GM12878 (cell line): Measurements from ENCODE around the gene PPP1R15A. TPM values are rescaled to one million over a fixed set of nuclear protein-coding genes. Genes with fewer than 3 reads are reported as not detected.

ENCODE experiments used
- ATAC-seq: fragments of 200-7000 bp; cut with Tn5 transposase; 3 replicates; pipeline ENCODE4 v1.9.1; 2020; ENCODE audit warnings: mild to moderate bottlenecking, moderate library complexity
- BruUV-seq: library from RNA; stranded (reverse); fragments of 400-500 nt; replicated peaks from 2 replicates; lab custom pipeline; 2021; lab: Mats Ljungman, UMichigan
- CTCF ChIA-PET: fragments of 300-600 bp; sonication (Branson Sonifier 250); formaldehyde crosslinking; extraction: SDS; loops from one replicate; lab custom pipeline; 2021; ENCODE audit warnings: inconsistent platforms; lab: Yijun Ruan, JAX
- POLR2A ChIA-PET: fragments of 350-600 bp; formaldehyde crosslinking; extraction: SDS; loops from one replicate; lab custom pipeline; 2021; ENCODE audit warnings: inconsistent platforms; lab: Charles Lee
- RAD21 ChIA-PET: fragments of 300-600 bp; sonication (Branson Sonifier 250); formaldehyde crosslinking; loops from one replicate; lab custom pipeline; 2023; ENCODE audit warnings: antibody characterized with exemption; ENCODE audit not compliant: unreplicated experiment; lab: Charles Lee
- SMC1A ChIA-PET: fragments of 300-600 bp; sonication (Branson Sonifier 250); formaldehyde crosslinking; loops from one replicate; lab custom pipeline; 2023; ENCODE audit not compliant: unreplicated experiment, uncharacterized antibody; lab: Charles Lee
- DNase-seq: peaks from one replicate; pipeline ENCODE4 v3.0.0-alpha.2; 2011; ENCODE audit warnings: low read depth, low spot score
- FAIRE-seq: peaks from 3 replicates; lab custom pipeline; 2011; peaks lifted over from hg19 to GRCh38; lab: Jason Lieb, UNC
- H2AFZ ChIP-seq: 2 replicates; pipeline ENCODE4 v1.6.0; 2011; ENCODE audit warnings: low read depth, low read length, control low read depth; ENCODE audit not compliant: control insufficient read depth
- H3K27ac ChIP-seq: 2 replicates; pipeline ENCODE4 v1.5.1; 2011; ENCODE audit warnings: control low read depth; ENCODE audit not compliant: control insufficient read depth, insufficient read depth
- H3K27me3 ChIP-seq, 2 experiments: replicated peaks in 1 of 2; 2 replicates each; pipeline versions ENCODE4 v1.6.0 to v1.6.1; 2011; ENCODE audit warnings: low read length in 1 of 2; ENCODE audit not compliant: control insufficient read depth in 2 of 2, insufficient read depth in 2 of 2
- H3K36me3 ChIP-seq, 2 experiments: 2 replicates each; pipeline ENCODE4 v1.5.1; 2011; ENCODE audit warnings: low read length in 1 of 2; ENCODE audit not compliant: control insufficient read depth in 2 of 2, insufficient read depth in 2 of 2
- H3K4me1 ChIP-seq: 2 replicates; pipeline ENCODE4 v1.6.1; 2011; ENCODE audit warnings: mild to moderate bottlenecking, low read length, moderate library complexity, mixed read lengths; ENCODE audit not compliant: control insufficient read depth, insufficient read depth
- H3K4me2 ChIP-seq: 2 replicates; pipeline ENCODE4 v1.6.0; 2011; ENCODE audit warnings: control low read depth; ENCODE audit not compliant: control insufficient read depth, insufficient read depth
- H3K4me3 ChIP-seq: fragments of 200-600 bp; sonication (generic); 2 replicates; pipeline ENCODE4 v1.5.1; 2016
- H3K79me2 ChIP-seq: 2 replicates; pipeline ENCODE4 v1.6.0; 2011; ENCODE audit warnings: low read length; ENCODE audit not compliant: control insufficient read depth, insufficient read depth
- H3K9ac ChIP-seq: 2 replicates; pipeline ENCODE4 v1.8.0; 2011; ENCODE audit warnings: low read length, control low read depth, mixed read lengths; ENCODE audit not compliant: control insufficient read depth, insufficient read depth
- H3K9me3 ChIP-seq: replicated peaks from 3 replicates; pipeline ENCODE4 v1.5.1; 2011; ENCODE audit warnings: mild to moderate bottlenecking, low read length; ENCODE audit not compliant: control insufficient read depth, insufficient read depth
- H4K20me1 ChIP-seq: 2 replicates; pipeline ENCODE4 v1.6.0; 2011; ENCODE audit not compliant: control insufficient read depth, insufficient read depth
- ATF7 ChIP-seq: fragments of 450-650 bp; IDR thresholded peaks from 2 replicates; pipeline ENCODE4 v1.6.1; 2016; ENCODE audit warnings: low read depth, mild to moderate bottlenecking
- BCL3 ChIP-seq: IDR thresholded peaks from 2 replicates; pipeline ENCODE4 v1.6.1; 2011; ENCODE audit warnings: borderline replicate concordance, low read depth, mild to moderate bottlenecking, moderate library complexity, low read length; ENCODE audit not compliant: insufficient read depth, poor library complexity, severe bottlenecking
- BCLAF1 ChIP-seq: fragments of 450-650 bp; IDR thresholded peaks from 2 replicates; pipeline ENCODE4 v1.6.1; 2017; ENCODE audit warnings: antibody characterized with exemption, mild to moderate bottlenecking, moderate library complexity
- CHD1 ChIP-seq: IDR thresholded peaks from 2 replicates; pipeline ENCODE4 v1.6.1; 2012; ENCODE audit warnings: low read depth, low read length, improper control_type of control experiment
- E4F1 ChIP-seq: fragments of 450-650 bp; IDR thresholded peaks from 2 replicates; pipeline ENCODE4 v1.6.1; 2018; ENCODE audit warnings: borderline replicate concordance, mild to moderate bottlenecking; ENCODE audit not compliant: partially characterized antibody
- EZH2 ChIP-seq: IDR thresholded peaks from 2 replicates; pipeline ENCODE4 v1.6.1; 2012; ENCODE audit warnings: low read depth, mild to moderate bottlenecking, control low read depth, inconsistent platforms, low read length, borderline replicate concordance; ENCODE audit not compliant: control insufficient read depth
- GATAD2B ChIP-seq: fragments of 450-650 bp; conservative IDR thresholded peaks from 2 replicates; pipeline ENCODE4 v1.6.1; 2017; ENCODE audit warnings: low read depth, mild to moderate bottlenecking, moderate library complexity
- HDGF ChIP-seq: fragments of 450-650 bp; IDR thresholded peaks from 2 replicates; pipeline ENCODE4 v1.6.1; 2016; ENCODE audit warnings: antibody characterized with exemption
- KAT2A ChIP-seq: conservative IDR thresholded peaks from 2 replicates; pipeline ENCODE4 v1.6.1; 2011; ENCODE audit warnings: low read depth, low read length; ENCODE audit not compliant: control insufficient read depth
- MEF2A ChIP-seq: IDR thresholded peaks from 2 replicates; pipeline ENCODE4 v1.6.1; 2011; ENCODE audit warnings: low read depth, mild to moderate bottlenecking, low read length, moderate library complexity; ENCODE audit not compliant: insufficient read depth
- MTA3 ChIP-seq: IDR thresholded peaks from 2 replicates; pipeline ENCODE4 v1.6.1; 2012; ENCODE audit warnings: low read length, inconsistent platforms, borderline replicate concordance
- PAX8 ChIP-seq: fragments of 450-650 bp; IDR thresholded peaks from 2 replicates; pipeline ENCODE4 v1.6.1; 2017; ENCODE audit warnings: mild to moderate bottlenecking, moderate library complexity
- SMARCA5 ChIP-seq: fragments of 450-650 bp; IDR thresholded peaks from 2 replicates; pipeline ENCODE4 v1.6.1; 2017; ENCODE audit warnings: mild to moderate bottlenecking
- SP1 ChIP-seq: IDR thresholded peaks from one replicate; pipeline ENCODE4 v1.6.1; 2011; ENCODE audit warnings: low read depth, low read length
- TARDBP ChIP-seq: IDR thresholded peaks from 2 replicates; pipeline ENCODE4 v1.6.1; 2016; ENCODE audit warnings: borderline replicate concordance
- USF1 ChIP-seq: IDR thresholded peaks from 2 replicates; pipeline ENCODE4 v1.6.1; 2011; ENCODE audit warnings: borderline replicate concordance, low read depth, mild to moderate bottlenecking, moderate library complexity, mixed read lengths, low read length; ENCODE audit not compliant: insufficient read depth; ENCODE audit errors: extremely low read length
- WGBS: methylation state at CpG from one replicate; pipeline ENCODE4 v1.1.6; 2016; ENCODE audit warnings: low lambda C conversion rate; ENCODE audit not compliant: insufficient replicate concordance, insufficient coverage; ENCODE audit errors: missing lambda C conversion rate; 5-methylcytosine and 5-hydroxymethylcytosine counted together
- in situ Hi-C: fragments of 300-500 bp; cut with MboI; formaldehyde crosslinking; loops from 9 replicates; pipeline ENCODE4 v1.14.3; 2018; ENCODE audit warnings: mixed read lengths
- intact Hi-C: fragments of 100-400 bp; cut with micrococcal nuclease; formaldehyde crosslinking; loops from one replicate; pipeline ENCODE4 v1.14.2; 2022; ENCODE audit not compliant: unreplicated experiment
- polyA plus RNA-seq, 11 experiments: library from polyadenylated mRNA; depleted of rRNA in 4 of 11; unstranded in 6 of 11; stranded (reverse) in 5 of 11; fragments of >200 nt; fragmentation: Nextera tagmentation in 4 of 11; fragmentation: Illumina TruSeq in 1 of 11; extraction: Ambion mirVana in 4 of 11; extraction: Trizol in 1 of 11; gene quantifications; 1 replicate in 1 of 11; 2 replicates in 10 of 11; pipeline versions ENCODE4 v1.2.1 to v1.2.3, GENCODE V29; 2011 to 2016; ENCODE audit warnings: inconsistent platforms in 2 of 11, missing spikeins in 2 of 11, low read depth in 1 of 11
- total RNA-seq, 4 experiments: library from RNA; depleted of rRNA in 3 of 4; stranded (reverse); fragments of >200 nt in 3 of 4; fragmentation: Illumina TruSeq in 1 of 4; extraction: Trizol in 1 of 4; gene quantifications; 2 replicates each; pipeline versions ENCODE4 v1.2.1 to v1.2.3, GENCODE V29; 2013 to 2021

PPP1R15A gene
- total and polyA plus RNA-seq, 10 of the 15 experiments (the other 5 are each of a cell fraction or from before 2014, with no cell fraction given): 0.68 to 50.8 (median 27.7) TPM

- intact Hi-C loops: no loop called here
- POLR2A ChIA-PET: interaction anchor here (0.5 to 1.2 kb wide), 8 partner anchors 42 to 517 kb away, joined by 3 to 7 read pairs (median 4); no protein-coding TSS in a partner anchor
- in situ Hi-C loops: no loop called here
- BruUV-seq: no TSS peak
- FAIRE-seq: no peak
- no peaks in the 10 kb centered on the region for H3K27me3 ChIP-seq
- DNase-seq: no peak
- no peaks in the 10 kb centered on the region for H3K36me3 ChIP-seq
- no peak overlapping the region for H3K9ac ChIP-seq
- RAD21 ChIA-PET: interaction anchor here (0.6 to 4.9 kb wide), 5 partner anchors 28 to 126 kb away, joined by 3 to 72 read pairs (median 20); partner anchors contain the start of gene PPP1R15A
- no peaks in the 10 kb centered on the region for H3K9me3 ChIP-seq
- H3K4me1 ChIP-seq: peaks cover 7% of the 10 kb centered on the region
- no peak overlapping the region for H2AFZ ChIP-seq
- H3K79me2 ChIP-seq: no peaks in the 10 kb centered on the region
- SMC1A ChIA-PET: interaction anchor here (0.7 to 4.9 kb wide), 7 partner anchors 8 to 128 kb away, joined by 3 to 44 read pairs (median 3); partner anchors contain the start of gene HSD17B14
- H4K20me1 ChIP-seq: no peaks in the 10 kb centered on the region
- CTCF ChIA-PET: interaction anchor here (0.6 to 15.6 kb wide), 11 partner anchors 8 to 199 kb away, joined by 3 to 520 read pairs (median 3); partner anchors contain the start of genes CA11 and HSD17B14
- no peak overlapping the region for H3K27ac ChIP-seq
- no peak overlapping the region for H3K4me3 ChIP-seq
- H3K4me2 ChIP-seq: no peak overlapping the region
- peak; percentile 33; the same call in 1 of the 3 replicates for ATAC-seq
- 100% methylated on average over 2 of the region's 2 CpGs for WGBS
- no peak for TF ChIP-seq TARDBP
- no peak for TF ChIP-seq KAT2A
- no peak for TF ChIP-seq EZH2
- no peak for TF ChIP-seq GATAD2B
- no peak for TF ChIP-seq ATF7
- TF ChIP-seq HDGF: no peak
- no peak for TF ChIP-seq MEF2A
- TF ChIP-seq BCLAF1: no peak
- no peak for TF ChIP-seq PAX8
- no peak for TF ChIP-seq SP1
- TF ChIP-seq E4F1: no peak
- no peak for TF ChIP-seq USF1
- TF ChIP-seq SMARCA5: no peak
- no peak for TF ChIP-seq MTA3
- no peak for TF ChIP-seq BCL3
- TF ChIP-seq CHD1: no peak
Measured at GRCh38 chr19:48844472-48844871, 27.7 kb upstream of the PPP1R15A start.
